ENCODE measurements around the gene RIT2.

RIT2 gene

GRCh38 chr18:43115076-43115921 lies at the start of gene RIT2:
TSS of gene RIT2 (minus strand) at chr18:43115685.
- no peak for DNase-seq
- Histone ChIP-seq H3K4me3 (ENCODE audit: low read length) (no peak within 1 kb of the TSS), H3K4me2 (ENCODE audit: low read depth, low read length) (no peak within 1 kb of the TSS)

GRCh38 chr18:43161528-43161927 lies 46.0 kb upstream of the RIT2 start:
- H3K9ac ChIP-seq (ENCODE audit: low read length): no peak overlapping the region
- no peaks in the 10 kb centered on the region for H3K9me3 ChIP-seq (replicated peaks; ENCODE audit: insufficient read depth, low read length)
- H3K4me1 ChIP-seq (ENCODE audit: low read length): no peaks in the 10 kb centered on the region
- no peak overlapping the region for H3K4me2 ChIP-seq (ENCODE audit: low read depth, low read length)
- H3K36me3 ChIP-seq (replicated peaks; ENCODE audit: insufficient read depth, low read length): no peaks in the 10 kb centered on the region
- no peak overlapping the region for H3K27ac ChIP-seq (ENCODE audit: low read length)
- H2AFZ ChIP-seq (ENCODE audit: low read length): no peak overlapping the region
- DNase-seq: no peak
- H4K20me1 ChIP-seq (ENCODE audit: insufficient read depth, low read length): no peaks in the 10 kb centered on the region
- H3K4me3 ChIP-seq (ENCODE audit: low read length): no peak overlapping the region
- H3K27me3 ChIP-seq (replicated peaks; ENCODE audit: insufficient read depth, low read length): no peaks in the 10 kb centered on the region
- no peaks in the 10 kb centered on the region for H3K79me2 ChIP-seq (ENCODE audit: low read length)
- H3K9me2 ChIP-seq (replicated peaks; ENCODE audit: insufficient read depth, low read length): no peaks in the 10 kb centered on the region
- no peak for TF ChIP-seq EZH2phosphoT487 (IDR thresholded peaks at IDR 0.05; ENCODE audit: low read length)
- TF ChIP-seq EZH2 (optimal IDR thresholded peaks at IDR 0.05; ENCODE audit: low read depth, low read length): no peak
- no peak for TF ChIP-seq CTCF (IDR thresholded peaks at IDR 0.05; ENCODE audit: low read length)
- H3F3A ChIP-seq (ENCODE audit: insufficient read depth, low read length): no peaks in the 10 kb centered on the region

More at GRCh38 chr18:43115076-43115921, at the start of gene RIT2:
- H2AFZ ChIP-seq (ENCODE audit: low read length): no peak within 1 kb of the TSS
- TF ChIP-seq EZH2phosphoT487 (IDR thresholded peaks at IDR 0.05; ENCODE audit: low read length) (no peak), EZH2 (optimal IDR thresholded peaks at IDR 0.05; ENCODE audit: low read depth, low read length) (no peak), CTCF (IDR thresholded peaks at IDR 0.05; ENCODE audit: low read length) (no peak)
- H4K20me1 ChIP-seq (ENCODE audit: insufficient read depth, low read length): no peaks in the 10 kb centered on the region
- no peak within 1 kb of the TSS for H3K27ac ChIP-seq (ENCODE audit: low read length)
- H3K9me2 ChIP-seq (replicated peaks; ENCODE audit: insufficient read depth, low read length): no peaks in the 10 kb centered on the region
- no peaks in the 10 kb centered on the region for H3K4me1 ChIP-seq (ENCODE audit: low read length)
- no peaks in the 10 kb centered on the region for H3K27me3 ChIP-seq (replicated peaks; ENCODE audit: insufficient read depth, low read length)
- H3K36me3 ChIP-seq (replicated peaks; ENCODE audit: insufficient read depth, low read length): no peaks in the 10 kb centered on the region
- H3F3A ChIP-seq (ENCODE audit: insufficient read depth, low read length): no peaks in the 10 kb centered on the region
- no peaks in the 10 kb centered on the region for H3K79me2 ChIP-seq (ENCODE audit: low read length)
- no peak within 1 kb of the TSS for H3K9ac ChIP-seq (ENCODE audit: low read length)
- H3K9me3 ChIP-seq (replicated peaks; ENCODE audit: insufficient read depth, low read length): no peaks in the 10 kb centered on the region

- Histone ChIP-seq H3K9me3 (replicated peaks; ENCODE audit: insufficient read depth, low read length) (no peaks in the 10 kb centered on the region), H3K27ac (ENCODE audit: low read length) (no peak overlapping the region), H3K27me3 (replicated peaks; ENCODE audit: insufficient read depth, low read length) (no peaks in the 10 kb centered on the region), H2AFZ (ENCODE audit: low read length) (no peak overlapping the region), H3F3A (ENCODE audit: insufficient read depth, low read length) (no peaks in the 10 kb centered on the region), H4K20me1 (ENCODE audit: insufficient read depth, low read length) (no peaks in the 10 kb centered on the region), H3K4me1 (ENCODE audit: low read length) (no peaks in the 10 kb centered on the region), H3K9ac (ENCODE audit: low read length) (no peak overlapping the region), H3K4me2 (ENCODE audit: low read depth, low read length) (no peak overlapping the region), H3K4me3 (ENCODE audit: low read length) (no peak overlapping the region), H3K79me2 (ENCODE audit: low read length) (no peaks in the 10 kb centered on the region), H3K36me3 (replicated peaks; ENCODE audit: insufficient read depth, low read length) (no peaks in the 10 kb centered on the region), H3K9me2 (replicated peaks; ENCODE audit: insufficient read depth, low read length) (no peaks in the 10 kb centered on the region)
- DNase-seq: no peak
- TF ChIP-seq EZH2 (optimal IDR thresholded peaks at IDR 0.05; ENCODE audit: low read depth, low read length): no peak
- TF ChIP-seq EZH2phosphoT487 (IDR thresholded peaks at IDR 0.05; ENCODE audit: low read length): no peak
- TF ChIP-seq CTCF (IDR thresholded peaks at IDR 0.05; ENCODE audit: low read length): no peak
Measured at GRCh38 chr18:43160509-43160908, 45.0 kb upstream of the RIT2 start.
